HG02970 (cell line): Measurements from ENCODE around the gene CHPF2.

Source experiments
- ATAC-seq: cut with Tn5 transposase; IDR thresholded peaks from one replicate; pipeline ENCODE4 v1.9.1; 2021; ENCODE audit warnings: mild to moderate bottlenecking, moderate library complexity, moderate number of reproducible peaks; ENCODE audit not compliant: unreplicated experiment, low FRiP score

The CHPF2 gene

DNA sequence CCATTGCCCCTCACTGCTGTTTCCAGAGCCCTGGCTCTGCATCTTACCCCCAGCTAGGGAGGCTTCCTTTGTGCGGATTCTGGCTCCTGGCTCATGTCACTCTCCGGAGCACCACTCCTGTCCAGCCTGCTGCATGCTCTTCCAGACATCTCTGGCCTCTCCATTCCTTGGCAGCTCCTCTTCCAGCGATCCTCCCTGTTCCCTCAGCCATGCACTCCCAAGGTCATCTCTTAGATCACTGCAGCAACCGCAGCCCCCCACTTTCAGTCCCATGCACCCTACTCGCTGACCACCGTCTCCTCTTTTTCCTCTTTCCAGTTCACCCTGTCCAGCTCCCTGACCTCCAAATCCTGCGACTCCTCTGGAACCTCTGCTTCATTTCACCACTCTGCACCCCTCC lies 23.1 kb downstream of the CHPF2 start:
- no peak for ATAC-seq

DNA sequence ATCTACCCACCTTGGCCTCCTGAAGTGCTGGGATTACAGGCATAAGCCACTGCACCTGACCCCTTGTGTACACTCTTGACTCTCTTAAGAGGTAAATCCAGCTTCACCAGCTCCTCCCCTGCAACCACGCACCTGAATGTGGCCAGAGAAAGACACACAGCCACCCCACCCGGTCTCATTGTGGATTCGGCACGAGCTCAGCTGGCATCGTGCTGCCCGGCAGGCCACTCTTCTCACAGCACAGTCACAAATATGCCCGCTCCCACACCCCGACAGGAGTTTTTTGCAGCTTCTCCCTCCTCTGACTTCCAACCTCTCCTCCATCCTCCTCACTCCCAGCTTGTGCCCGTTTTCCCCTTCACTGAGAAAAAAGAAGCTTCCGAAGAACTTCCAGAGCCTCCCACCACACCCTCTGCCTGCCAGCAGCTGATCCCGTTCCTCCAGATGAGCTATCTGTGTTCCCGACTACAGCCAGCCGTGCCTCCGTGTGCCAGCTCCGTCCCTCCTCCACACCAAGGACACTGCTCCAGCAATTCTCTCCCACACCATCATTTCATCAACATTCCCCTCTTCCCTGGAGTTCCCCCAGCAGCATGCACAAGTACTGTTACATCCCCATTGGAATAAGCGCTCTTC lies 24.2 kb downstream of the CHPF2 start:
- ATAC-seq, result no peak

DNA sequence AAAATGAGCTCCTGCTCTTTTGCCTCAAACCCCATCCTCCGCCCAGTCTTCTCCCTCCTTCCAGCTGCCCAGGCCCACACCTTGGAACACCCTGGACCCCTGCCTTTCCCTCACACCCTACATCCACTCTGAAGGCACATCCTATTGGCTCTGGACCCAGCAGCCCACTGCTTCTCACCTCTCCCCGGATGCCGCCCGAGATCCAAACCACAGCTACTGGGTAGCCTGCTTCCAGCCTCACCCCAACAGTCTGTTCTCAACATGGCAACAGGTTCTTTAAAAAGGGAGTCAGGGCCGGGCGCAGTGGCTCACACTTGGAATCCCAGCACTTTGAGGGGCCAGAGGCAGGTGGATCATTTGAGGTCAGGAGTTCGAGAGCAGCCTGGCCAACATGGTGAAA lies 25.7 kb downstream of the CHPF2 start:
- no peak for ATAC-seq

DNA sequence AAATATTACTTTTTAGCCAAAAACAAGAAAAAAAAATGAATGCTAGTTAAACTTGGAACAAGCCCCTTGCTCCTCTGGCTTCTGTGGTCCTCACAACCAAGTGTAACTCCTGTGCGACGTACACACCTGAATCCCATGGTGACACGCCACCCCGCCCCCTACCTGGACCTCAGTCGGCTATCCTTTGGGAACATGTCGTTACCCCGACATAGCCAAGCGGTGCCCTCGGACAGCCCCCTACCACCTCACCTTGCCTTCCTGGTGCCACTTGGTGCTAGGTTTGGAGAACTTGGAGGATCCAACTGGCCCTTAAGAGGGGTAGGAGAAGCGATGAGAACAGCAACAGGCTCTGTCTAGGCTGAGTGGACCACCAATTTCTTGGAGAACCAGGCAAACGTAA lies 28.2 kb downstream of the CHPF2 start:
- ATAC-seq, result no peak

DNA sequence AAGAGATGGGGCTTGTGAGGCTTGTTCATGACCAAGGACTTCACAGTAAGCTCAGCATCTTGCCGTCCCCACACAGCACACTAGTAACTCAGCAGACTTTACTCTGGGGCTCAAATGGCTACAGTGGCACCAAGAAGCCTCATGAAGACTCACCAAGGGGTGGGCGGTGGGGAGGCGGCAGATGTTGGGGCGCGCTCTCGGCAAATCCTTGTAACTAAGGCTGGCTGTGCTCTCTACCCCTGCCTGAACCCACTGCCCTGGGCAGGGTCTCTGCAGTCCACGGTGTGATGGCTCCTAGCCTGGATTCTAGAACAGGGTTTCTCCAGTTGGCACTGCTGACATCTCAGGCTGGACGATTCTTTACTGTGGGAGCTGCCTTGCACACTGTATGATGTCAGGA lies 28.6 kb downstream of the CHPF2 start:
- ATAC-seq, result no peak

DNA sequence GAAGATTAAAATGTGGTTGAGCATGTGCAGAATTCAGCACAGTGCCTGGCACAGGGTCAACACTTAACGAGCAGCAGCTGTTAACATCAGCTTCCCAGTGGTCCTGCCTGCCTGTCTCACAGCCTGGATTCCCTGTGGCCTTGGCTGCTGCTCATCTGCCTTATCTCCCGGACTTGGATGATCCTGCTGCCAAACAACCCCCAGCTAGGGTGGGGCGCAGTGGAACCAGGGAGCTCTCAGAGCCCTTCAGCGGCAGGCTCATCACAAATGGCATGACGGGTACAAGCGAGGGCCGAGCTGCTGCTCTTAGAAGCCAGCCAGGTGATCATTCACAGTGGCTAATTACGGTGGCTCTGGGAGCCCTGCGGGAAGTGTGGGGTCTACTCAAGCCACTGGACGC lies 29.2 kb downstream of the CHPF2 start:
- no peak for ATAC-seq

DNA sequence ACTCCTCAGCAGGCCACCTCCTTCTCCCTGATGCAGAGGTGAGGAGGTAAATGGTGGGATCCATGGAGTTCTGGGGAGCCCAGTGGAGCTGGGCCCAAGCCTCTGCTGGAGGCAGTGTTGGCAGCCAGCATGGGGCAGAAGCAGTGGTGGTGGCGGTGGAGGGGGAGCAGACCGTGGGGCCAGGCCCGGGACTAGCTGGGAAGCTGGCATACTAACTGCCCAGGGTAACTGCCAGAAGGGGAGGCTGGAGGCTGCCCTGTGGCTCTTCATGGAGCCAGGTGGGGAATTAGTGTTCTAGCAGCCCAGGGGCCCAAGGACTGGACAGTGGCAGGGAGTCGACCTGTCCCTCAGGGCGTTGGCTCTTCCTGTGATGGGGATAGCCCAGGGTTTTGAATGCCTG lies 32.3 kb downstream of the CHPF2 start:
- no peak for ATAC-seq

DNA sequence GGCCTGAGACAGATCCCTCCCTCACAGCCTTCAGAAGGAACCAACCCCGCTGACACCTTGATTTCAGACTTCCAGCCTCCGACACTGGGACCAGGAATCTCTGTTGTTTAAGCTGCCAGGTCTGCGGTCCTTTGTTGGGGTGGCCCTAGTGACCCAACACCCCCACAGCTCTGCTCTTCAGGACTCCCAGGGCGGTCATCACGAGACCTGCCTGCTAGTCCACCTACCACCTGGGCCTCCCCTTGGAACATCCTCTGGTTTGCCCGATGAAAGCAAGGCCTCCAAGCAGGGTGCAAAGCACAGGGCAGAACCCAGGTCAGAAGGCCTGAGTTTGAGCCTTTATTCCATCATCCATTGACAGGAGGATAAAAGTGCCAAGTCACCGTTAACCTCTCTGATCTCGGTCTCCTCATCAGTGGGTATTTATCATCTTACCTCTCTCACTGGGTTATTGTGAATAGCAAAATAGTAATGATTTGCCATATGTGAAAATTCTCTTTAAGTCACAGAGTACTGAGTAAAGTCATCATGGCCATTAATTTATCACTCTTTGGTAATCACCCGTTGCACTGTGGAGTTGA lies 33.2 kb downstream of the CHPF2 start:
- no peak for ATAC-seq

DNA sequence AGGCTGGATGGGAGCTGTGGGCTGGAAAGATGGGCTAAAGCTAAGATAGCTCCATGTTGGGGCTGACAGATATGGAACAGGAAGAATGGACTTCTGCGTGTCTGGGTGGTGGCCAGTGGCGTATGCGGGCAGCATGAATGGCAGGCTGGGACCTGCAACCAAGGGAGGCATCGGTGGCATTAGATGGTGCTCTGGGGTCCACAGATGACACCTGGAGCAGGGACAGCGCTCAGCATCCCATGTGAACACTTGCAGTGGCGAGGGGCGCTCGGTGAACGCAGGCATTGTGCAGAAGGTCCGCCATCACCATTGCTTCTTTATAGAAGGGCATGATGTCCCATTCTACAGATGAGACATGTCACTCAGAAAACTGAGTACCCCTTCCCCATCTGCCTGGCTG lies 37.2 kb downstream of the CHPF2 start:
- ATAC-seq, result no peak

DNA sequence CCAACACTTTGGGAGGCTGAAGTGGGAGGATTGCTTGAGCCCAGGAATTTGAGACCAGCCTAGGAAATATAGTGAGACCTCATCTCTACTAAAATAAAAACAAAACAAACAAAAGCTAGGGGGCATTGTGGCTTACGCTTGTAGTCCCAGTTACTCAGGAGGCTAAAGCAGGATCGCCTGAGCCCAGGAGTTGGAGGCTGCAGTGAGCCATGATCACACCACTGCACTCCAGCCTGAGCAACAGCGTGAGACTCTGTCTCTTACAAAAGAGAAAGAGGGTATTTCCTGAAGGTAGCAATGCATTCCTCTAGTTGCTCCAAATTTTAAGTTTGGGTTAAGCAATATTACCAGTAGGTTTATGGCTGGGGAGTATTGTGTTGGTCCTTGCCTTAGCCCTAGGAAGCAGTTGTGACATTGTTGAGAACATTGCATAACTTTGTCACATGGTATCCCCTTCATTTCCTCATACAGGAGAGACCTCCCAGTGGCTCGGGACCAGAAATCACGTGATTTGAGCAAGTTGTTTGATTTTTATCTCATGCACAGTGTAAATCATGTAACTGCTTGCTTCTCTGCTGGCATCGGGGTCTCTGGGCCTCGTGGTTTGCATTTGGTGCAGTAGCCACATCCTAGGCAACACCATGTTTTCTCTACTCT lies 39.5 kb downstream of the CHPF2 start:
- ATAC-seq, result no peak

DNA sequence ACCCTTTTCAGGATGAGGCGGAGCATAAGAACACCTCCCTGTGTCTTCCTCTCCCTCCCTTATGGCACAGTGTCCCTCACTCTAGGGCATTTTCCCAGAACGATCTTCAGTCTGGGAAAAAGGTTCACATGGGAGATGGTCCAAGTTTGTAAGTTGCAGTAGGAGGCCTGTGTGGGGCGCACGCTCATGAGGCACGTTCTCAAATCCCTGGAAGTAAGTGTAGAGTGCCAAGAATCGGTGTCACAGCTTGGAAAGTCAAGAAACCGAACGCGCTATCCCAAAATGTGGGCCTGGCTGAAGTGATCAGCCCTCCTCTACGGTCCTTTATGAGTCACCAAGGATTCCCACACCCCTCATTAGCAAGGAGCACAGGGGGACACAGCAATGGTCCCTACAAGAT lies 40.1 kb downstream of the CHPF2 start:
- no peak for ATAC-seq

DNA sequence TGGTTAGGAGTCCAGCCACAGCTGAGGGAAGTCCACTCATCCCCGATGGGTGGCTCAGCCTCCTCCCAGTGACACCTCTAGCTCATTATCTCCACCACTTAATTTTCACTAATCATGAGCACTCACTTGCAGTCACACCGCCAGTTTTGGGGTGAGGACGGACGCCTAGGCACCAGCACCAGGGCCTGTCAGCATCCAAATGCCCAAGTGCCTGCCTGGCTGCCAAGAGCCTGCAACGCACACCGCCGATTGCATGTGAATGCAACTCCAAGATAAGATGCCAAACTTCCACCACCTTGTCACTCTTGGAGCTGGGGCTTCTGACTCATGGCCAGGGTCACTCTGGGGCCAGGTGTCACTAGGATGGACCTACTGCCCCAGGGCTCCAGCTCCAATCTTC lies 40.6 kb downstream of the CHPF2 start:
- ATAC-seq, result no peak

DNA sequence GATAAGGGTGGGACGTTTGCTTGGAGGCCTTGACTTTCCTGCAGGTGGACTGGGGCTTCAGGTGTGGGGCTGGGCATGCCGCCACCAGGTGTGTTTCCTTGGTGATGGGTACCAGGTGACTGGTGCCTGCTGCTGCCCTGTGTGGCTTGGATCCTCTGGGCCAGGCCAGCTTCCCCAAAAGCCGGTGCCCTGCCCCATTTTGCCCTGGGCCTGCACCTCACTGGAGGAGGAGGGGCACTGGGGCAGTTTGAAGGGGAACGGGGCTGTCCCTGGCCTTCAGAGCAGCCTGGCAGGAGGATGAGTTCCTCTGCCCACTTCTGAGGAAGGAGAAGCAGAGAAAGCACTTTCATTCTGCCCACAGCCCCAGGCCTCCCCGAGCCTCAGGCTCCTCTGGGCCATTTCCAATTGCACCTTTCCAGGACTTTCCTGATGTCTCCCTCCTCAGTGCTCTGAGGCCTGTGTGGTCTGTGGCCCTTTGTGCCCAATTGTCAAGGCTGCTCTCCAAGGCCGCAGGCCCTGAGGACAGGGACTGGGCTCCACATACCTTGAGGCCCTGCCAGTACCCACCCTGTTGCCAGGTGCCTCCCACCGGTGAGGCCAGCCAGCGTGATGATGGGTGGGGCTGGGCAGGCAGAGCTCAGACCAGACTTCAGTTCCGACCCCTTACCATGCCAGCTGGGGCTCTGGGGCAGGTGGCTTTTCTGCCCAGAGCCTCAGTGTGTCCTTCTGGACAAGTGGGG lies 41.5 kb downstream of the CHPF2 start:
- no peak for ATAC-seq

DNA sequence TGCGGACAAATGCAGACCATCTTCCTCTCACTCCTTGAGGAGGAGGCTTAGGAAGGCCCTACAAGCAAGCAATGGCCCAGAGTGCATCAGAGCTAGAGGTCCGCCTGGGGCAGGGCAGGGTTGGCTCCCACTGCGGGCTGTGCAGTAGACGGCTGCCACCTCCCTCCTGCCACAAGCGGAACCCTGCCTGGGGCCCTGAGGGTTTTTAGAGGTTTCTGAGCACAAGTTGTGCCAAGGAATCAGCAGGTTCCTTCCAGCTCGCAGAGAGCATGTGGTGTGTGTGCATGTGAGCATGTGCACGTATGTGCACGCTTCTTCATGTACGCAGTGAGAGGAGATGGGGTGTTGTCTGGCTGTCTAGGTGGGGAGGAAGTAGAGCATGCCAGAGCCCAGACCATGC lies 42.1 kb downstream of the CHPF2 start:
- no peak for ATAC-seq

DNA sequence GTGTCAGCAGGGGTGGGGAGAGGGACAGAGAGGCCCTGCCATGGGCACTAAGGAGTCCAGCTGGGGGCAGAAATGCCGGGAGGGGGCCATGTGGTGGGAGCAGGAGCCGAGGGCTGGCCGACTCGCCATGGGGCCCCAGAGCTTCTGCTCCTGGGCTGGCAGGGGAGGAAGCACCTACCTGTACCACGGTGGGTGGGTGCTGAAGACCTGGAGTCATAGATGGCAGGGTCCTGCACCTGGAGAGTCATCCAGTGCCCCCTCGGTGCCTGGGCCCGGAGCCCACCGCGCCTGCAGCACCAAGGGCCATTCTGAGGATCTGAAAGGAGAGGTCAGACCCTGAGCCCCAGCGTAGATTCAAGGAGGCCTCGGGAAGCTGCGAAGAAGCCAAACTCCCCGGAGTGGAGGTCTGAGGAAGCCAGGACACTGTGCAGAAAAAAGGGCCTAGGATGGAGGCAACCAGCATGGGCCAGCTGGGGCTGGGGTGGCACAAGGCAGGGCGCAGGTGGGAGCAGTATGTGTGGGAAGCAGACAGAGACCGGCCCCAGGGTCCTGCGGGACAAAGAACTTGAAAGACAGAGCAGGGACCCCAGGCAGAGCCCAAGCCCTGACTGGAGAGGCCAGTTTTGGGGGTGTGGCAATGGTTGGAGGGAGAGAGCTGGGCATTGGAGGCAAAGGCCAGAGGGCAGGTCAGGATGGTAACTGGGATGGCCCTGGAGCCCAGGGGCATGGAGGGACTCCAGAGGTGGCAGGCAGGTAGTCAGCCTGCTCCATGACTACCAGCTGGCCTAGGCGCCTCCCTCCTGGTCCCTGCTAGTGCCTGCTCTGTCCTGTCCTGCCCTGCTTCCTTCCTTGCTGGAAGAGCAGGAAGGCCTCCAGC lies 42.9 kb downstream of the CHPF2 start:
- no peak for ATAC-seq

DNA sequence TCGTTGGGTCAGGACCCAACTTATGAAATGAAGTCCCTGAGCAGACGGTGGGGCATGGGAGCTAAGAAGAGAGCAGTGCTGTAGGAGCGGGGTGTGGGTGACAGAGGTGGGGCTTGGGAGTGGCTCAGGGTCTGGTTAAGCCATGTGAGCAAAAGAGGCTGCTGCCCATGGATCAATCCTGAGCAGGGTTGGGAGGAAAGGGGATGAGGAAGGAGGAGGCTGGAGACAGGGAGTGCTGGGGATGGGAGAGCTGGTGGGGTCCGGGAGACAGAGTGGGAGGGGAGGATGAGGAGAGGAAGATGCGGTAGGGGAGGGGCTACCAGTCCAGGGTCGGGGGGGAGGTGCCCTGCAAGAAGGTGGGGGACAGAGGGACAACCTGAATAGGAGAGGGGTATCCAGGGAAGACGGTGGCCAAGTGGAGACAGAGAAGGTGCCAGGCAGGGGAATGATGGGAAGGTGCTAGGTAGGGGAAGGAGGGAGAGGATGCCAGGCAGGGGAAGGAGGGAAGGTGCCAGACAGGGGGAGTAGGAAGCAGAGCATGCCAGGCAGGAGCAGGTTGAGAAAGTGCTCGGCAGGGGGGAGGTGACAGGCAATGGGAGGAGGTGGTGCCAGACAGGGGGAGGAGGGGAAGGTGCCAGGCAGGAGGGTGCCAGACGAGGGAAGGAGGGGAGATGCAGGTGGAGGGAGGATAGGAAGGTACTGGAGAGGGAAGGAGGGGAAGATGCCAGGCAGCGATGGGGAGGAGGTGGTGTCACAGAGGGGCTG lies 43.7 kb downstream of the CHPF2 start:
- ATAC-seq, result no peak

DNA sequence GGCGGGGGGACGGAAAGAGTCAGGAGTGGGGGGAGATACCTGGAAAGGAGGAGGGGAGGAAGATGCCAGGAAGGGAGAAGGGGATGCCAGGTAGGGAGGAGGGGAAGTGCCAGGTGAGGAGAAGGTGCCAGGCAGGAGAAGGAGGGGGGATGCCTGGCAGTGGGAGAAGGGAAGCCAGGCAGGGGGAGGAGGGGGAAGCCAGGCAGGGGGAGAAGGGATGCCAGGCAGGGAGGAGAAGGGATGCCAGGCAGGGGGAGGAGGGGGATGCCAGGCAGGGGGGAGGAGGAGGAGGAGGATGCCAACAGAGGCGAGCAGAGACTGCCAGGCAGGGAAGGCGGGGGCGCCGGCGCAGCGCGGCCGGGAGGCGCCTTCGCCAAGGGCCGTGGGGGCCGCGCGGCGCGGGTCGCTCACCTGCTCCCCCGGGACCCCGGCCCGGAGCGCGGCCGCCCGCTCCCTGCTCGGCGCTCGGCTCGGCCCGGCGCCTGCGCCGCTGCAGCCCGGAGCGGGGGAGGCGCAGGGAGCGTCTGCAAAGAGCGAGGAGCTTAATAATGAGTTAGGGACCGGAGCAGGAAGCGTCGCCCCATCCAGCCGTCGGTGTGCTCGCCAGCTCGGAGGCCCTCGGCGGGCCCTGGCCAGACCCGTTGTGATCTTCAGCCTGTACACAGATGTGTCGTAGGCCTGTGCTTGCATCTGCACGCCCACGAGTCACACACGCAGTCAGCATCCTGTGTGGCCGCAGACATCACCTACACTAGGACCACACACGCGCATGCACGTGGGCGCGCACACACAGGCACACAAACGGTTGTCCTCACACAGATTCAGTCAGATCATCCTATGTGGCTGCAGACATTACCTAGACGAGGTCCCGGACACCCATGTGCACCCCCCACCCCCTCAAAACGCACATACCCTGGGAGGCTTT lies 44.6 kb downstream of the CHPF2 start:
- ATAC-seq, result no peak

DNA sequence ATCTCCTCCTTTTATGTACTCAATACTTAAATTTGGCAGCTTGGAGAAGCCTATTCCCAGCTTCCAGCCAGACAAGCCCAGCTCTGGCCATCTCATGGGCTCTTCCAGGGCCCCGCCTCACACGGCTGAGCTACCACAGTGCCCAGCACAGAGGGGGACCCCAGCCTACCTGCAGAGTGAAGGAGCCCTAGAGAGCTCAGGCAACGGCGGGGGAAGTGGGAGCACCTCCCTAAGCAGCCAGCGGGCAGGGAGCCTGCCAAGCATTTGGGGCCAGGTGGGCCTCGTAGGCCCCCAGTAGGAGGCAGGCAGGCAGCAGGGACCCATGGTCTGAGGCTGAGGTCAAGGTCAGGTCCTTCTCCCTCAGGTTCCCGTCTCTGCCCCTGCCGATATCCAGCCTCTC lies 45.3 kb downstream of the CHPF2 start:
- ATAC-seq, result no peak

DNA sequence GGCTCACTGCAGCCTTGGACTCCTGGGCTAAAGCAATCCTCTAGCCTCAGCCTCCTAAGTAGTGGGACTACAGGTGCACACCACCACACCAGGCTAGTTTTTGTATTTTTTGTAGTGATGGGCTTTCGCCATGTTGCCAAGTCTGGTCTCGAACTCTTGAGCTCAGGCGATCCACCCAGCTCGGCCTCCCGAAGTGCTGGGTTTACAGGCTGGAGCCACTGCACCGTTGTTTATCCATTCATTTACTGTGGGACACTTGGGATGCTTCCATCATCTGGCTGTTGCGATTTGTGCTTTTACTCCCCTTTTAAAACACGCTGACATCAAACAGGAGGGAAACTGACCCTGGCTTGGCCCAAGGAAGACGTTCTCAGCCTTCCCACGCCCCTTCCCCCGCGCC lies 46.7 kb downstream of the CHPF2 start:
- ATAC-seq, result no peak
